ENCODE results near the gene ANKFY1.

The ANKFY1 gene

GRCh38 chr17:4263282-4264215 is at the start of gene ANKFY1:
Gene ANKFY1, minus strand, starts transcription at chr17:4263979. Its CDS starts 38 bp downstream, at chr17:4263941.
- peak; percentile 91 for DNase-seq (ENCODE audit: low read depth)

- DNase-seq (ENCODE audit: low read depth): no peak
Observed at GRCh38 chr17:4310354-4311060, 46.7 kb upstream of the ANKFY1 start.

GRCh38 chr17:4309897-4310296 is 46.1 kb upstream of the ANKFY1 start:
- no peak for DNase-seq (ENCODE audit: low read depth)

- DNase-seq (ENCODE audit: low read depth): no peak
Observed at GRCh38 chr17:4307179-4307930, 43.6 kb upstream of the ANKFY1 start.

- DNase-seq (ENCODE audit: low read depth): no peak
Observed at GRCh38 chr17:4305224-4305623, 41.4 kb upstream of the ANKFY1 start.

- peak; percentile 21 for DNase-seq (ENCODE audit: low read depth)
Observed at GRCh38 chr17:4304417-4305027, 40.7 kb upstream of the ANKFY1 start.

- DNase-seq (ENCODE audit: low read depth): no peak
Observed at GRCh38 chr17:4301066-4301465, 37.3 kb upstream of the ANKFY1 start.

GRCh38 chr17:4297351-4297750 is 33.6 kb upstream of the ANKFY1 start:
- DNase-seq (ENCODE audit: low read depth): no peak

- no peak for DNase-seq (ENCODE audit: low read depth)
Observed at GRCh38 chr17:4295686-4296085, 31.9 kb upstream of the ANKFY1 start.

- DNase-seq (ENCODE audit: low read depth): no peak
Observed at GRCh38 chr17:4293572-4293971, 29.8 kb upstream of the ANKFY1 start.

- DNase-seq (ENCODE audit: low read depth): no peak
Observed at GRCh38 chr17:4287710-4288109, 23.9 kb upstream of the ANKFY1 start.

- DNase-seq (ENCODE audit: low read depth): peak; percentile 45
Observed at GRCh38 chr17:4276514-4276913, 12.7 kb upstream of the ANKFY1 start.

GRCh38 chr17:4272972-4273368 is 9.2 kb upstream of the ANKFY1 start:
- DNase-seq (ENCODE audit: low read depth): no peak

- DNase-seq (ENCODE audit: low read depth): no peak
Observed at GRCh38 chr17:4272213-4272971, 8.6 kb upstream of the ANKFY1 start.

- DNase-seq (ENCODE audit: low read depth): no peak
Observed at GRCh38 chr17:4270736-4271135, 7.0 kb upstream of the ANKFY1 start.

- DNase-seq (ENCODE audit: low read depth): no peak
Observed at GRCh38 chr17:4269915-4270314, 6.1 kb upstream of the ANKFY1 start.

GRCh38 chr17:4267402-4267801 is 3.6 kb upstream of the ANKFY1 start:
- DNase-seq (ENCODE audit: low read depth): no peak

GRCh38 chr17:4266550-4266949 is 2.8 kb upstream of the ANKFY1 start:
- DNase-seq (ENCODE audit: low read depth): no peak

- DNase-seq (ENCODE audit: low read depth): no peak
Observed at GRCh38 chr17:4262703-4263102, 1.1 kb downstream of the ANKFY1 start.

GRCh38 chr17:4261452-4261851 is 2.3 kb downstream of the ANKFY1 start:
- no peak for DNase-seq (ENCODE audit: low read depth)

- DNase-seq (ENCODE audit: low read depth): no peak
Observed at GRCh38 chr17:4258867-4259266, 4.9 kb downstream of the ANKFY1 start.

Measured in fibroblast of gingiva (primary cell).